HCT116 (cell line): ENCODE results near the gene PCBP3. TPM values are rescaled to one million over a fixed set of nuclear protein-coding genes. Genes with fewer than 3 reads are reported as not detected.

Source experiments
- ATAC-seq: fragments of 200-7000 bp; cut with Tn5 transposase; 2 replicates; pipeline ENCODE4 v1.9.1; 2020; ENCODE audit warnings: mild to moderate bottlenecking, moderate library complexity
- BruUV-seq: library from RNA; stranded (reverse); fragments of 400-500 nt; replicated peaks from 2 replicates; lab custom pipeline; 2021; lab: Mats Ljungman, UMichigan
- CTCF ChIA-PET: fragments of 300-600 bp; sonication (Branson Sonifier 250); formaldehyde crosslinking; loops from one replicate; lab custom pipeline; 2021; ENCODE audit warnings: antibody characterized with exemption; lab: Charles Lee
- POLR2A ChIA-PET: fragments of 300-600, 350-600 bp; sonication (Branson Sonifier 250); formaldehyde crosslinking; loops from one replicate; lab custom pipeline; 2021; ENCODE audit warnings: antibody characterized with exemption; lab: Charles Lee
- RAD21 ChIA-PET, 2 experiments: fragments of 300-600 bp; sonication (Branson Sonifier 250); formaldehyde crosslinking; loops; one replicate each; lab custom pipeline; 2023; ENCODE audit warnings: low total read pairs in 2 of 2; ENCODE audit not compliant: uncharacterized antibody in 2 of 2, unreplicated experiment in 2 of 2, low non-redundant PET in 1 of 2; lab: Charles Lee
- DNase-seq: peaks from one replicate; pipeline ENCODE4 v3.0.0-alpha.2; 2010; ENCODE audit warnings: low read depth, low spot score
- H2AFZ ChIP-seq: fragments of 200-600 bp; shearing (Covaris generic), sonication (generic); 2 replicates; pipeline ENCODE4 v1.6.1; 2017; ENCODE audit warnings: low read depth, mixed run types, mixed read lengths, antibody characterized with exemption, low read length; ENCODE audit not compliant: poor library complexity, severe bottlenecking
- H3K27ac ChIP-seq: 2 replicates; pipeline ENCODE4 v1.5.1; 2012; ENCODE audit warnings: low read depth, low read length
- H3K27me3 ChIP-seq: fragments of 200-600 bp; sonication (generic); 2 replicates; pipeline ENCODE4 v1.6.1; 2016; ENCODE audit warnings: mixed run types, low read length, mixed read lengths; ENCODE audit not compliant: insufficient read depth
- H3K36me3 ChIP-seq, 2 experiments: fragments of 200-500 bp in 1 of 2; fragments of 200-600 bp in 1 of 2; sonication (Bioruptor generic) in 1 of 2; sonication (generic) in 1 of 2; 2 replicates each; pipeline versions ENCODE4 v1.5.1 to v1.6.1; 2014 to 2016; ENCODE audit warnings: low read length in 2 of 2, inconsistent platforms in 1 of 2, mixed read lengths in 1 of 2, mixed run types in 1 of 2; ENCODE audit not compliant: insufficient read depth in 2 of 2, control insufficient read depth in 1 of 2
- H3K4me1 ChIP-seq, 2 experiments: fragments of 200-600 bp in 1 of 2; sonication (generic) in 1 of 2; 2 replicates each; pipeline versions ENCODE4 v1.5.1 to v1.6.1; 2012 to 2017; ENCODE audit warnings: low read length in 2 of 2, inconsistent platforms in 1 of 2, mild to moderate bottlenecking in 1 of 2, mixed read lengths in 1 of 2, mixed run types in 1 of 2, moderate library complexity in 1 of 2; ENCODE audit not compliant: insufficient read depth in 2 of 2, control insufficient read depth in 1 of 2
- H3K4me2 ChIP-seq: fragments of 200-600 bp; sonication (generic); 2 replicates; pipeline ENCODE4 v1.6.1; 2017; ENCODE audit warnings: mixed run types, low read length, mixed read lengths
- H3K4me3 ChIP-seq, 2 experiments: fragments of 200-600 bp in 1 of 2; sonication (generic) in 1 of 2; replicated peaks in 1 of 2; 2 replicates each; pipeline ENCODE4 v1.5.1; 2011 to 2016; ENCODE audit warnings: low read length in 2 of 2, control low read depth in 1 of 2, low read depth in 1 of 2, mild to moderate bottlenecking in 1 of 2, mixed read lengths in 1 of 2, mixed run types in 1 of 2
- H3K79me2 ChIP-seq: fragments of 200-600 bp; sonication (generic); 2 replicates; pipeline ENCODE4 v1.6.1; 2017; ENCODE audit warnings: mild to moderate bottlenecking, mixed run types, low read length, moderate library complexity, mixed read lengths; ENCODE audit not compliant: insufficient read depth
- H3K9ac ChIP-seq: fragments of 200-600 bp; sonication (generic); 2 replicates; pipeline ENCODE4 v1.6.1; 2016; ENCODE audit warnings: low read length, mixed read lengths
- H3K9me2 ChIP-seq: fragments of 200-600 bp; sonication (generic), shearing (Covaris generic); 2 replicates; pipeline ENCODE4 v1.6.1; 2017; ENCODE audit warnings: mixed run types, mild to moderate bottlenecking, moderate library complexity; ENCODE audit not compliant: insufficient read depth
- H3K9me3 ChIP-seq, 2 experiments: fragments of 200-500 bp in 1 of 2; fragments of 200-600 bp in 1 of 2; sonication (Bioruptor generic) in 1 of 2; sonication (generic) in 1 of 2; 2 replicates each; pipeline ENCODE4 v1.6.1; 2014 to 2017; ENCODE audit warnings: low read length in 2 of 2, mixed read lengths in 2 of 2, inconsistent platforms in 1 of 2, low read depth in 1 of 2, mild to moderate bottlenecking in 1 of 2, mixed run types in 1 of 2, moderate library complexity in 1 of 2; ENCODE audit not compliant: control insufficient read depth in 1 of 2, insufficient read depth in 1 of 2
- H4K20me1 ChIP-seq: fragments of 200-600 bp; sonication (generic), shearing (Covaris generic); 2 replicates; pipeline ENCODE4 v1.6.1; 2017; ENCODE audit warnings: mixed run types, mild to moderate bottlenecking, moderate library complexity; ENCODE audit not compliant: insufficient read depth
- CBX3 ChIP-seq: IDR thresholded peaks from 2 replicates; pipeline ENCODE4 v1.6.1; 2012; ENCODE audit warnings: low read depth
- EGR1 ChIP-seq: IDR thresholded peaks from 2 replicates; pipeline ENCODE4 v1.6.1; 2012; ENCODE audit warnings: low read depth
- ELF1 ChIP-seq: IDR thresholded peaks from 2 replicates; pipeline ENCODE4 v1.6.1; 2012; ENCODE audit warnings: low read depth, borderline replicate concordance
- EZH2 ChIP-seq: fragments of 200-600 bp; sonication (generic); IDR thresholded peaks from 2 replicates; pipeline ENCODE4 v1.6.1; 2017; ENCODE audit warnings: antibody characterized with exemption, mixed run types
- EZH2phosphoT487 ChIP-seq: fragments of 200-600 bp; IDR thresholded peaks from 2 replicates; pipeline ENCODE4 v1.6.1; 2018; ENCODE audit warnings: antibody characterized with exemption, borderline replicate concordance
- JUND ChIP-seq: IDR thresholded peaks from 2 replicates; pipeline ENCODE4 v1.6.1; 2012
- POLR2A ChIP-seq: IDR thresholded peaks from 2 replicates; pipeline ENCODE4 v1.7.0; 2011; ENCODE audit warnings: borderline replicate concordance; ENCODE audit not compliant: insufficient read depth, insufficient read length; ENCODE audit errors: extremely low read depth
- POLR2AphosphoS5 ChIP-seq: IDR thresholded peaks from 2 replicates; pipeline ENCODE4 v1.6.1; 2011; ENCODE audit warnings: mild to moderate bottlenecking, low read depth, low read length, moderate library complexity
- RAD21 ChIP-seq: IDR thresholded peaks from 2 replicates; pipeline ENCODE4 v1.6.1; 2012; ENCODE audit warnings: low read depth, mild to moderate bottlenecking
- SIN3A ChIP-seq: IDR thresholded peaks from 2 replicates; pipeline ENCODE4 v1.6.1; 2012; ENCODE audit warnings: low read depth
- TCF7L2 ChIP-seq: IDR thresholded peaks from 2 replicates; pipeline ENCODE4 v1.7.0; 2011; ENCODE audit warnings: borderline replicate concordance, inconsistent platforms; ENCODE audit not compliant: insufficient read depth, insufficient read length; ENCODE audit errors: extremely low read depth
- YY1 ChIP-seq: IDR thresholded peaks from 2 replicates; pipeline ENCODE4 v1.6.1; 2011; ENCODE audit warnings: low read length, low read depth, moderate library complexity, mild to moderate bottlenecking; ENCODE audit not compliant: insufficient replicate concordance; ENCODE audit errors: extremely low read depth
- ZFX ChIP-seq: fragments of 450-650 bp; IDR thresholded peaks from 2 replicates; pipeline ENCODE4 v1.6.1; 2017
- ZNF274 ChIP-seq: fragments of 200-500 bp; sonication (Bioruptor generic); IDR thresholded peaks from 2 replicates; pipeline ENCODE4 v1.6.1; 2014; ENCODE audit warnings: mild to moderate bottlenecking, low read depth, low read length, inconsistent platforms
- intact Hi-C: fragments of 100-400 bp; cut with micrococcal nuclease; formaldehyde crosslinking; loops from 2 replicates; pipeline ENCODE4 v1.10.0; 2022
- total RNA-seq: library from RNA; stranded (reverse); gene quantifications from one replicate; pipeline ENCODE4 v1.2.1, GENCODE V29; 2021; ENCODE audit not compliant: unreplicated experiment
- TF ChIP-seq, protein P1 (sequence below): IDR thresholded peaks from 2 replicates; pipeline ENCODE4 v1.6.1; 2011; ENCODE audit warnings: mild to moderate bottlenecking, low read length, moderate library complexity; ENCODE audit not compliant: insufficient replicate concordance; ENCODE audit errors: extremely low read depth
- TF ChIP-seq, protein P2 (sequence below): IDR thresholded peaks from 2 replicates; pipeline ENCODE4 v1.6.1; 2012
- TF ChIP-seq, protein P3 (sequence below): IDR thresholded peaks from 2 replicates; pipeline ENCODE4 v1.6.1; 2012; ENCODE audit warnings: low read depth
- TF ChIP-seq, protein P4 (sequence below), 3 experiments: fragments of 200-600 bp in 1 of 3; sonication (generic) in 1 of 3; IDR thresholded peaks in 2 of 3; conservative IDR thresholded peaks in 1 of 3; 2 replicates each; pipeline ENCODE4 v1.5.1; 2012 to 2017; ENCODE audit warnings: low read depth in 2 of 3, low read length in 2 of 3, antibody characterized with exemption in 1 of 3, borderline replicate concordance in 1 of 3, control low read depth in 1 of 3, mild to moderate bottlenecking in 1 of 3, mixed read lengths in 1 of 3, mixed run types in 1 of 3, moderate library complexity in 1 of 3; ENCODE audit not compliant: insufficient read depth in 1 of 3
- TF ChIP-seq, protein P5 (sequence below): IDR thresholded peaks from 2 replicates; pipeline ENCODE4 v1.6.1; 2012

The PCBP3 gene
- total RNA-seq, 1 experiment from 2014 or later = 3.1 TPM

DNA sequence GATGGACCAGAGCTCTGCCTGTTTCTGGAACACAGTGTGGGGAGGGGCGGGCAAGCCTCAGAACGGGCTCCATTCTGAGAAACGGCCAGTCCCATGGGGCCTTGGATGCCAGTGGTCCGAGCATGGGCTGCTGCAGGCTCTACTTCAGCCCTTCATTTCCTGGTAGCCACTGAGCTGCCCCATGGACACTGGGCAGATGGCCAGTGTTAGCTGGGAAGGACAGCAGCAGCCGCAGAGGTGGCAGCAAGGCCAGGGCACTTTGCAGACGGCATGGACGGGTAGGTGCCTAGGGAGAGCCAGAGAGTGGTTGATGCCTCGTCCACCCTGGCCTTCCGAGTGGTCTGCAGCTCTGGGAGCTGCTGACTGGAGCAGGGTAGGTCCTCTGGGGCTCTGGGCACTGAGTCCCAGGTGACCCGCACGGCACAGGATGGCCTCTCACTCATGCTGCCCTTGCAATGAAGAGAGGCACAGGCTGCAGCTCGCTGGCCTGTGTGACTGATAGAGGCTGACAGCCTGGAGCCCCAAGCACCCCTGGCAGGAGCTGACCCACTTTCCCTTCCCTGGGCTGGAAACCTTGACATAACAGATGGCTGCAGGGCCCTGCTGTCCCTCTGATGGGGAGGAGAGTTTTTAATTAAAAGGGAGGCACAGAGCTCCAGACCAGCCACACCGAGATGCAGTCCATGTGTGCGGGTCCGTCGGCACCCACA lies 250.4 kb downstream of the PCBP3 start:
- ATAC-seq (no peak), DNase-seq (no peak)
- Histone ChIP-seq H3K79me2 (no peaks in the 10 kb centered on the region), H3K9me2 (no peaks in the 10 kb centered on the region), H3K27me3 (peaks cover 16% of the 10 kb centered on the region; the same call in 1 of the 2 replicates), H3K9ac (no peak overlapping the region), H2AFZ (no peak overlapping the region), H3K4me3 (no peak overlapping the region), H3K4me2 (no peak overlapping the region), H4K20me1 (no peaks in the 10 kb centered on the region), H3K9me3 (no peaks in the 10 kb centered on the region), H3K4me1 (no peaks in the 10 kb centered on the region), H3K27ac (no peak overlapping the region), H3K36me3 (no peaks in the 10 kb centered on the region)
- TF ChIP-seq POLR2AphosphoS5 = no peak
- TF ChIP-seq, protein P1, sequence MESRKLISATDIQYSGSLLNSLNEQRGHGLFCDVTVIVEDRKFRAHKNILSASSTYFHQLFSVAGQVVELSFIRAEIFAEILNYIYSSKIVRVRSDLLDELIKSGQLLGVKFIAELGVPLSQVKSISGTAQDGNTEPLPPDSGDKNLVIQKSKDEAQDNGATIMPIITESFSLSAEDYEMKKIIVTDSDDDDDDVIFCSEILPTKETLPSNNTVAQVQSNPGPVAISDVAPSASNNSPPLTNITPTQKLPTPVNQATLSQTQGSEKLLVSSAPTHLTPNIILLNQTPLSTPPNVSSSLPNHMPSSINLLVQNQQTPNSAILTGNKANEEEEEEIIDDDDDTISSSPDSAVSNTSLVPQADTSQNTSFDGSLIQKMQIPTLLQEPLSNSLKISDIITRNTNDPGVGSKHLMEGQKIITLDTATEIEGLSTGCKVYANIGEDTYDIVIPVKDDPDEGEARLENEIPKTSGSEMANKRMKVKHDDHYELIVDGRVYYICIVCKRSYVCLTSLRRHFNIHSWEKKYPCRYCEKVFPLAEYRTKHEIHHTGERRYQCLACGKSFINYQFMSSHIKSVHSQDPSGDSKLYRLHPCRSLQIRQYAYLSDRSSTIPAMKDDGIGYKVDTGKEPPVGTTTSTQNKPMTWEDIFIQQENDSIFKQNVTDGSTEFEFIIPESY = no peak
- TF ChIP-seq ZFX = no peak
- TF ChIP-seq, protein P2, sequence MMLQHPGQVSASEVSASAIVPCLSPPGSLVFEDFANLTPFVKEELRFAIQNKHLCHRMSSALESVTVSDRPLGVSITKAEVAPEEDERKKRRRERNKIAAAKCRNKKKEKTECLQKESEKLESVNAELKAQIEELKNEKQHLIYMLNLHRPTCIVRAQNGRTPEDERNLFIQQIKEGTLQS = no peak
- TF ChIP-seq, protein P3, sequence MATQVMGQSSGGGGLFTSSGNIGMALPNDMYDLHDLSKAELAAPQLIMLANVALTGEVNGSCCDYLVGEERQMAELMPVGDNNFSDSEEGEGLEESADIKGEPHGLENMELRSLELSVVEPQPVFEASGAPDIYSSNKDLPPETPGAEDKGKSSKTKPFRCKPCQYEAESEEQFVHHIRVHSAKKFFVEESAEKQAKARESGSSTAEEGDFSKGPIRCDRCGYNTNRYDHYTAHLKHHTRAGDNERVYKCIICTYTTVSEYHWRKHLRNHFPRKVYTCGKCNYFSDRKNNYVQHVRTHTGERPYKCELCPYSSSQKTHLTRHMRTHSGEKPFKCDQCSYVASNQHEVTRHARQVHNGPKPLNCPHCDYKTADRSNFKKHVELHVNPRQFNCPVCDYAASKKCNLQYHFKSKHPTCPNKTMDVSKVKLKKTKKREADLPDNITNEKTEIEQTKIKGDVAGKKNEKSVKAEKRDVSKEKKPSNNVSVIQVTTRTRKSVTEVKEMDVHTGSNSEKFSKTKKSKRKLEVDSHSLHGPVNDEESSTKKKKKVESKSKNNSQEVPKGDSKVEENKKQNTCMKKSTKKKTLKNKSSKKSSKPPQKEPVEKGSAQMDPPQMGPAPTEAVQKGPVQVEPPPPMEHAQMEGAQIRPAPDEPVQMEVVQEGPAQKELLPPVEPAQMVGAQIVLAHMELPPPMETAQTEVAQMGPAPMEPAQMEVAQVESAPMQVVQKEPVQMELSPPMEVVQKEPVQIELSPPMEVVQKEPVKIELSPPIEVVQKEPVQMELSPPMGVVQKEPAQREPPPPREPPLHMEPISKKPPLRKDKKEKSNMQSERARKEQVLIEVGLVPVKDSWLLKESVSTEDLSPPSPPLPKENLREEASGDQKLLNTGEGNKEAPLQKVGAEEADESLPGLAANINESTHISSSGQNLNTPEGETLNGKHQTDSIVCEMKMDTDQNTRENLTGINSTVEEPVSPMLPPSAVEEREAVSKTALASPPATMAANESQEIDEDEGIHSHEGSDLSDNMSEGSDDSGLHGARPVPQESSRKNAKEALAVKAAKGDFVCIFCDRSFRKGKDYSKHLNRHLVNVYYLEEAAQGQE = no peak
- no peak for TF ChIP-seq POLR2A
- TF ChIP-seq CBX3 = no peak
- no peak for TF ChIP-seq JUND
- no peak for TF ChIP-seq EZH2
- no peak for TF ChIP-seq YY1
- TF ChIP-seq, protein P4, sequence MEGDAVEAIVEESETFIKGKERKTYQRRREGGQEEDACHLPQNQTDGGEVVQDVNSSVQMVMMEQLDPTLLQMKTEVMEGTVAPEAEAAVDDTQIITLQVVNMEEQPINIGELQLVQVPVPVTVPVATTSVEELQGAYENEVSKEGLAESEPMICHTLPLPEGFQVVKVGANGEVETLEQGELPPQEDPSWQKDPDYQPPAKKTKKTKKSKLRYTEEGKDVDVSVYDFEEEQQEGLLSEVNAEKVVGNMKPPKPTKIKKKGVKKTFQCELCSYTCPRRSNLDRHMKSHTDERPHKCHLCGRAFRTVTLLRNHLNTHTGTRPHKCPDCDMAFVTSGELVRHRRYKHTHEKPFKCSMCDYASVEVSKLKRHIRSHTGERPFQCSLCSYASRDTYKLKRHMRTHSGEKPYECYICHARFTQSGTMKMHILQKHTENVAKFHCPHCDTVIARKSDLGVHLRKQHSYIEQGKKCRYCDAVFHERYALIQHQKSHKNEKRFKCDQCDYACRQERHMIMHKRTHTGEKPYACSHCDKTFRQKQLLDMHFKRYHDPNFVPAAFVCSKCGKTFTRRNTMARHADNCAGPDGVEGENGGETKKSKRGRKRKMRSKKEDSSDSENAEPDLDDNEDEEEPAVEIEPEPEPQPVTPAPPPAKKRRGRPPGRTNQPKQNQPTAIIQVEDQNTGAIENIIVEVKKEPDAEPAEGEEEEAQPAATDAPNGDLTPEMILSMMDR (IDR thresholded peaks at IDR 0.05 in 2 of 3, conservative IDR thresholded peaks at IDR 0.05 in 1 of 3; ENCODE audit: borderline replicate concordance in 1 of 3, insufficient read depth in 1 of 3, low read depth in 2 of 3, low read length in 2 of 3) = no peak
- no peak for TF ChIP-seq TCF7L2
- no peak for TF ChIP-seq EZH2phosphoT487
- no peak for TF ChIP-seq RAD21
- TF ChIP-seq ZNF274 = no peak
- TF ChIP-seq, protein P5, sequence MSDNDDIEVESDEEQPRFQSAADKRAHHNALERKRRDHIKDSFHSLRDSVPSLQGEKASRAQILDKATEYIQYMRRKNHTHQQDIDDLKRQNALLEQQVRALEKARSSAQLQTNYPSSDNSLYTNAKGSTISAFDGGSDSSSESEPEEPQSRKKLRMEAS = no peak
- TF ChIP-seq SIN3A = no peak
- TF ChIP-seq ELF1 = no peak
- no peak for TF ChIP-seq EGR1
- CTCF ChIA-PET = no interaction called here
- intact Hi-C loops = no loop called here
- POLR2A ChIA-PET = no interaction called here
- RAD21 ChIA-PET = no interaction called here
- no TSS peak for BruUV-seq
